WERI-Rb-1 (cell line): Measurements from ENCODE around the gene LAMTOR4.

Experiments used
- DNase-seq: peaks from one replicate; pipeline ENCODE4 v3.0.0-alpha.2; 2020
- H3K27ac ChIP-seq: fragments of 250-450 bp; sonication (Bioruptor Pico); 2 replicates; pipeline ENCODE4 v1.5.1; 2020; ENCODE audit warnings: mild to moderate bottlenecking, moderate library complexity
- H3K27me3 ChIP-seq: fragments of 250-450 bp; sonication (Bioruptor Pico); 2 replicates; pipeline ENCODE4 v1.5.1; 2021; ENCODE audit warnings: mild to moderate bottlenecking, low read depth, moderate library complexity; ENCODE audit not compliant: insufficient read depth, severe bottlenecking
- H3K36me3 ChIP-seq: fragments of 250-450 bp; sonication (Bioruptor Pico); 2 replicates; pipeline ENCODE4 v1.5.1; 2020; ENCODE audit warnings: mild to moderate bottlenecking, moderate library complexity
- H3K4me3 ChIP-seq: 2 replicates; pipeline ENCODE4 v1.5.1; 2011; ENCODE audit warnings: low read depth, mild to moderate bottlenecking, control low read depth, low read length
- H3K9me3 ChIP-seq: fragments of 250-450 bp; sonication (Bioruptor Pico); 2 replicates; pipeline ENCODE4 v1.5.1; 2021; ENCODE audit warnings: mild to moderate bottlenecking, moderate library complexity; ENCODE audit not compliant: severe bottlenecking
- TF ChIP-seq, protein P1 (sequence below): IDR thresholded peaks from 2 replicates; pipeline ENCODE4 v1.5.1; 2011; ENCODE audit warnings: low read depth, mild to moderate bottlenecking, control low read depth, inconsistent platforms, low read length

The LAMTOR4 gene

DNA sequence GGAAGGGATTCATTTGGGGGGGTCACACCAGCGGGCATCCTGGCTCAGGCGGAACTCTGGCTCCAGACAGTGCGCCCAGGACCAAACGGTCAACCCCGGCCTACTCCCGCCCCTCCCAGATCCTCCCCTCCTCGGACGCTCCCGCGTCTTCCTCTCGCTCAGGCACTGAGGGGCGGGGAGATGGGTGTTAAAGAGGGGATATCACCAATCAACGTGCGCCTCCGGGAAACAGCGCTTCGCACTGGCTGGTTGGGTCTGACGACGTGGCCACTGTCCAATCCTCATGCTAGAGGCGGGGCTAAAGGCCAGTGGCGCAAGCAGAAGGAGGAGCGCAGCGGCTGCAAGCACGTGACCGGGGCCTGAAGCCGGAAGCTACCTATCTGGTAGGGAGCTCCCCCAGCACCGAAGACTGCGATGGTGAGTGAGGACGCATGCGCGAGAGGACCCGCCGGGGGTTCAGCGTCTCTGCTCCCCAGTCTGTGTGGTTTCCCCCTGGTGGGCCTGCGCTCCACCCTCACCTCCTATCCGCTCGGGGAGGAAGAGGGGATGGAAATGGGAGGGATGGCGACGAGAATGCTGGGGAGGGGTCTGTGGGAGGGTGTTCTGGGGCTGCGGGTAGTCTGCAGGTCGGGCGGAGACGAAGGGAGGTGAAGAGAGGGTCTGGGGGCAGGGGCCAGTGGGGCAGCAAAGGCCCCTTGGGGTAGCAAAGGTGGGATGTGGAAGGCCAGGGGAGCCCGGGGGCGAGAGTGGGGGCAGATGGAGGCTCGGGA, at the start of gene LAMTOR4:
LAMTOR4 (plus strand) TSS at position 360 of the 770 bp plus-strand sequence; CDS start at position 415, 55 bp downstream.
- TF ChIP-seq, protein P1, sequence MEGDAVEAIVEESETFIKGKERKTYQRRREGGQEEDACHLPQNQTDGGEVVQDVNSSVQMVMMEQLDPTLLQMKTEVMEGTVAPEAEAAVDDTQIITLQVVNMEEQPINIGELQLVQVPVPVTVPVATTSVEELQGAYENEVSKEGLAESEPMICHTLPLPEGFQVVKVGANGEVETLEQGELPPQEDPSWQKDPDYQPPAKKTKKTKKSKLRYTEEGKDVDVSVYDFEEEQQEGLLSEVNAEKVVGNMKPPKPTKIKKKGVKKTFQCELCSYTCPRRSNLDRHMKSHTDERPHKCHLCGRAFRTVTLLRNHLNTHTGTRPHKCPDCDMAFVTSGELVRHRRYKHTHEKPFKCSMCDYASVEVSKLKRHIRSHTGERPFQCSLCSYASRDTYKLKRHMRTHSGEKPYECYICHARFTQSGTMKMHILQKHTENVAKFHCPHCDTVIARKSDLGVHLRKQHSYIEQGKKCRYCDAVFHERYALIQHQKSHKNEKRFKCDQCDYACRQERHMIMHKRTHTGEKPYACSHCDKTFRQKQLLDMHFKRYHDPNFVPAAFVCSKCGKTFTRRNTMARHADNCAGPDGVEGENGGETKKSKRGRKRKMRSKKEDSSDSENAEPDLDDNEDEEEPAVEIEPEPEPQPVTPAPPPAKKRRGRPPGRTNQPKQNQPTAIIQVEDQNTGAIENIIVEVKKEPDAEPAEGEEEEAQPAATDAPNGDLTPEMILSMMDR: no peak
- Histone ChIP-seq H3K9me3 (no peaks in the 10 kb centered on the region), H3K4me3 (peak within 1 kb of the TSS; percentile 93), H3K27ac (peak within 1 kb of the TSS; percentile 78), H3K27me3 (no peaks in the 10 kb centered on the region), H3K36me3 (peaks cover 22% of the 10 kb centered on the region)
- peak; percentile 99 for DNase-seq

DNA sequence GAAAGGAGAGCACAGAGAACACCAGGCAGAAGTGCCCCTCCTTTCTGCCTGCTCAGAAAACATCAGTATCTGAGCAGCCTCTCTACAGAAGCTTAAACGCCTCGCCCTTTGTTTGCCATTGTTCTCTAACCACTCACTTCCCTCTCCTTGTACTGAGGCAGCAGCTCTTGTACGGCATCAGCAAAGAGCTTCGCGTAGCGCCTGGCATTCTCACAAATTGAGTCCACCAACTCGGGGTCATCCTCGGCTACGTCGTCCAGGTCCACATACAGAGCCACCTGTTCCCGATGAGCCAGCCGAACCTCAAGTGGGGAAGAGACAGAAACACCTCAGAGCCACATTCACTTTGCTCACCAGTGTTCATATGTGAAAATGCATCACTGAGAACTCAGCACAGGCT, 49.3 kb upstream of the LAMTOR4 start:
- Histone ChIP-seq H3K36me3 (peaks cover 84% of the 10 kb centered on the region), H3K9me3 (no peaks in the 10 kb centered on the region), H3K4me3 (peak overlapping the region; percentile 99), H3K27me3 (no peaks in the 10 kb centered on the region), H3K27ac (peak overlapping the region; percentile 100)
- TF ChIP-seq, protein P1: no peak
- DNase-seq: no peak

DNA sequence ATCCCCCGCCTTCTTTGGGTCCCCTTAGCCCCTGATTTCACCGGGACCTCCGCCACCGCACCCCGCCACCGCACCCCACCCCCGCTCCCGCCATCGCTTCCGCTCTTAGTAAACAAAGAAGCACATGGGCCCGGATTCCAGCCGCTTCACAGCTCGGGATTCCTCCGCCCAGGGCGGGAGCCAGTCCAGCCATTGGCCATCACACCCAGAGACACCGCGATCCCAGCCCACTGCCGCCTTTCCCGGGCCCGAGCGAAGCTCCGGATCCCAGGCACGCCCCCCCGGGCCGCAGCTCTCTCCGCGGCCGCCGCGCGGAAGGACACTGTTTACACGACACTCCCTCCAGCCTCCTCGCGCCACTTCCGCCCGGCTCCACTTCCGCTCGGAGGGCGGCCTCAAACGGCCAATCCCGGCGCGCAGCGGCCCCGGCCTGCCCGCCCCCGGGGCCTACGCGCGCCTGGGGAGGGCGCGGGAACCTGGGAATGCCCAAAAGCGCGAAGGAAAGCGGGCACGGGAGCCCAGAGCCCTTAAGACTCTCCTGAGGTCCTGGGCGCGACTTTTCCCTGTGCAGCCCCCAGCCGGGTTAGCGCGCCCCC, 48.2 kb upstream of the LAMTOR4 start:
- peak; percentile 93 for DNase-seq
- TF ChIP-seq, protein P1: no peak
- H3K36me3 ChIP-seq: peaks cover 84% of the 10 kb centered on the region

DNA sequence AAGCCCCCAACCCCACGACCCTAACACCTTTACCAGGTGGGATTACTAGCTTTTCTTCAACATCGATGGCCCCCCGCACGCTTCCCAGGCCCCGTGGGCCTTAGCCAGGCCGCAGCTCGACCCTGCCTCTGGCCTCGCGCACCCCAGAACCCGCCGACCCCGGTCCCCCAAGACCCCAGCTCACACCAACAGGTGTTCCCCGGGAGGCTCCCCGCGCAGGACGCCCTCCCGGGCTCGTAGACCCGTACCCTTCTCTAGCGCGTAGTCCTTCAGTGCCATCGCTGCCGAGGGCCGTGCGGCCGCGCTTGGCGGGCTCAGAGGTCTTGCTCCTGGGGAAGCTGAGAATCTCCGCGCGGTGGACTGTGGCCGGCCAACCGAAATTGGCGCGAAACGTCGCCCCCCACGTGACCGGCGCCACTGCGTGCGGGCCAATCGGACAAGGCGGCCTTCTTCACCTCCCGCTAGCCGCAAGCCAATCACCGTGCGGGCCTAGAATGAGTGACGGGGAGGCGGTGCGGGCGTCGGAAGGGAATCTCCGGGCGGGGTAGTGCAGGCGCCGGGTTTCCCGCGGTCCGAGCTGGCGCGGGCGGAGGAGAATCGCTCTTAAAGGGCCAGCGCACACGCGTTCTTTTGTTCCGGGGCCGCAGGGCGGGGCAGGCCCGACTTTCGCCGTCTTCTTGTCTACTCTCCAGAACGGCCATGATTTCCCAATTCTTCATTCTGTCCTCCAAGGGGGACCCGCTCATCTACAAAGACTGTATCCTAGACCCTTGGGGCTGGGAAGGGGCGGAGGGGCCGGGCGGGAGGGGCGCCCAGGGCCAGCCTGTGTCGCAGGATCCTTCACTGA, 47.5 kb upstream of the LAMTOR4 start, which contains the start of the genes AP4M1 and MCM7:
AP4M1 (plus strand) TSS at position 628 of the 847 bp plus-strand sequence; CDS start at position 700, 72 bp downstream.
MCM7 (minus strand) TSS at position 382 of the 847 bp plus-strand sequence; CDS start at position 279, 103 bp downstream.
- DNase-seq: peak; percentile 99
- Histone ChIP-seq H3K27me3 (no peaks in the 10 kb centered on the region), H3K9me3 (no peaks in the 10 kb centered on the region), H3K27ac (peak within 1 kb of the TSS; percentile 100), H3K36me3 (peaks cover 84% of the 10 kb centered on the region), H3K4me3 (peak within 1 kb of the TSS; percentile 99)
- TF ChIP-seq, protein P1: no peak

More for the DNA sequence above, 48.2 kb upstream of the LAMTOR4 start:
- Histone ChIP-seq H3K27ac (peak overlapping the region; percentile 100), H3K27me3 (no peaks in the 10 kb centered on the region), H3K9me3 (no peaks in the 10 kb centered on the region), H3K4me3 (peak overlapping the region; percentile 99)

DNA sequence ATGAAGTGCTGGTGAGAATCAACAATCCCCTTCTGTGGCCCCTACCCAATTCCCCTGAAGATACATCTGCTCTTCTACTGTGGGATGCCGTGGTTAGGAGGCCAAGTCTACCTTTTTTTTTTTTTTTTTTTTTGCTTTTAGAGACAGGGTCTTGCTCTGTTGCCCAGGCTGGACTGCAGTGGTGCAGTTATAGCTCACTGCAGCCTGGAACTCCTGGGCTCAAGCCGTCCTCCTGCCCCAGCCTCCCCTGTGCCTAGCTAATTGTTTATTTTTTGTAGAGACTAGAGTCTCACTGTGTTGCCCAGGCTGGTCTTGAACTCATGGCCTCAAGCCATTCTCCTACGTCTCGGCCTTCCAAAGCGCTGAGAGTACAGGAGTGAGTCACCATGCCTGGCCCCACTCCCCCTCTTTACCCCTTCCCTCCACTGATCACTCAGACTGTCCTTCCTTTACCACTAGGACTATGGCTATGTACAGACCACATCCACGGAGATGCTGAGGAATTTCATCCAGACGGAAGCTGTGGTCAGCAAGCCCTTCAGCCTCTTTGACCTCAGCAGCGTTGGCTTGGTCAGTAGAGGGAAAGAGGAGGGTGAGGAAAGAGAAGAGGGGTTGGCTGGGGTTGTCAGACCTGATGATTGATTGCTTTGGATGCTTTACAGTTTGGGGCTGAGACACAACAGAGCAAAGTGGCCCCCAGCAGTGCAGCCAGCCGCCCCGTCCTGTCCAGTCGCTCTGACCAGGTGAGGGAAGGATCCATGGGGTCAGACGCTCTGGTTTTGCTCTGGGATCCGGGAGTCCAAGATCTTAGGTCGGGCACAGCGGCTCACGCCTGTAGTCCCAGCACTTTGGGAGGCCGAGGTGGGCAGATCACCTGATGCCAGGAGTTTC, 45.5 kb upstream of the LAMTOR4 start:
- Histone ChIP-seq H3K4me3 (peak overlapping the region; percentile 99), H3K27ac (peak overlapping the region; percentile 100)
- no peak for DNase-seq

More for the DNA sequence above, 45.5 kb upstream of the LAMTOR4 start:
- peaks cover 82% of the 10 kb centered on the region for H3K36me3 ChIP-seq
- TF ChIP-seq, protein P1: no peak
- H3K9me3 ChIP-seq: no peaks in the 10 kb centered on the region
- H3K27me3 ChIP-seq: no peaks in the 10 kb centered on the region
